ENCODE results near the gene MARCHF9.
"Not testable (repeated sequence)": the region's sequence is repeated elsewhere in the genome, so short reads cannot be mapped to it uniquely, and the experiment has no call there.

MARCHF9 gene

DNA sequence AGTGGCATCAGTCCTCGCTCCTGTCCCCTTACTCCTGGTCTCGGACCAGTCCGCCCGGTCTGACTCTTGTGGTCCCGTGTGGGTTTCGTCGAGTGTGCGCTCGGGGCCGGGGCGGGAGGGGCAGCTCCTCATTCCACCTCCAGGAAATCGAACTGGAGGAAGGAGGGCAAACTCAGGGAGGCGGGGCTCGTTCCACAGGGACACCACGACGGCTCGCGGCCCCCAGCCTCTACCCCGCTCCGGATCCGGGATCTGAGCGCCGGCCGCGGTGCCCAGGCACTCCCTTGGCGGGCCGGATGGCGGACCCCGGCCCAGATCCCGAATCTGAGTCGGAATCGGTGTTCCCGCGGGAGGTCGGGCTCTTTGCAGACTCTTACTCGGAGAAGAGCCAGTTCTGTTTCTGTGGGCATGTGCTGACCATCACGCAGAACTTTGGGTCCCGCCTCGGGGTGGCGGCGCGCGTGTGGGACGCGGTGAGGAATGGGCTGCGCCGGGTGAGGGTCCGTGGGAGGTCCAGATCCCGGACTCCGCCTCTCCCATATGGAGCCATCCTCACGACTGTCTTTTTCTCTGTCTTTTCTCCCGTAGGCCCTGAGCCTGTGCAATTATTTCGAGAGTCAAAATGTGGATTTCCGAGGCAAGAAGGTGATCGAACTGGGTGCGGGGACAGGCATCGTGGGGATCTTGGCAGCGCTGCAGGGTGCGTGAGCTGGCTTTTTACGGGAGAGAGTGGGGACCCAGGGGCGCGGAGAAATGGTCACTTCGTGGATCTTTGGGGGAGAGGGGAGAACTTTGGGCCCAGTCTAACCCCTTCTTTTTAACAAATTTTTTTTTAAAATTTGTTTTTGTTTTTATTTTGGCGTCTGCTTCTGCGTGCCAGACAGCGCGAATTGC is 17.8 kb downstream of the MARCHF9 start, which contains the start of gene EEF1AKMT3:
TSS of gene EEF1AKMT3 (plus strand) at position 186 of the 894 bp plus-strand sequence. CDS start at position 297, 111 bp downstream.
- DNase-seq = peak; percentile 22 to 41

DNA sequence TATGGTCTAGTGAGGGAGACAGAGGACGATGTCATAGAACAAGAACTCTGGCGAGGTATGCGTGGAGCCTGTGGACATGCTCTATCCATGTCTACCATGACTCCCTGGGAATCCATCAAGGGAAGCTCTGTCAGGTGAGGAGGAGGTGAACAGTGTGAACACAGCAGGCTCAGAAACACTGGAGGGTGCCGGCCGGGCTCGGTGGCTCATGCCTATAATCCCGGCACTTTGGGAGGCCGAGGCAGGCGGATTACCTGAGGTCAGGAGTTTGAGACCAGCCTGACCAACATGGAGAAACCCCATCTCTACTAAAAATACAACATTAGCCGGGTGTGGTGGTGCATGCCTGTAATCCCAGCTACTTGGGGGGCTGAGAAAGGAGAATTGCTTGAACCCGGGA is 19.7 kb downstream of the MARCHF9 start:
- DNase-seq = not testable (repeated sequence)

DNA sequence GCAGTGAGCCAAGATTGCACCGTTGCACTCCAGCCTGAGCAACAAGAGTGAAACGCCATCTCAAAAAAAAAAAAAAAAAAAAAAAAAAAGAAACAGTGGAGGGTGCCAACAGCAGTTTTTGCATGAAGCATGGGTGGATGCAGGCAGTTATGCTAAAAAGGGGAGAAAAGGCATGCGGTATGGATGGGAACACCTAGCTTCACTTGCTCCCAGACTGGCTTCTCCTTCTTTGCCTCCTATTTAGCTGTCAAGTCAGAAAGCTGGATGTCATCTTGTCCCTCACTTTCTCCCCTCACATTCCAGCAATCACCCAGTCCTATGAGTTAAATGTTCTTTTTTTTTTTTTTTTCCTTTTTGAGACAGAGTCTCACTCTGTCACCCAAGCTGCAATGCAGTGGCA is 20.1 kb downstream of the MARCHF9 start:
- no peak for DNase-seq

- no peak for DNase-seq
Measured at GRCh38 chr12:57775563-57776246, 20.8 kb downstream of the MARCHF9 start.

DNA sequence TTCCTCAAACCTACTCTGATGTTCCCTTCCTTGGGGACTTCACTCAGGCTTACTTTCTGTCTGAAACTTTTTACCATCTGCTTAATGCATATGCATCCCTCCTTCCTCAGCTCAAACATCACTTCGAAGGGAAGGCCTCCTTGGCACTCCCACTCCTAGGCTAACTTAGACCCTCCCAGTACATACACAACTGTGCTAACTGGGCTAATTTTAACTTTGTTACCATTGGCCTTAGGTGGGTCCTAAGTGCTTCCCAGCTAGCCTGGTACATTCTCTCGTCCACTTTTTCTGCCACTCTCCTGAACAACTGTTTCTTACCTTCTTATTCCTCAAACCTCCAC is 21.3 kb downstream of the MARCHF9 start:
- DNase-seq = no peak

GRCh38 chr12:57777367-57777766 is 22.5 kb downstream of the MARCHF9 start:
- DNase-seq = no peak

DNA sequence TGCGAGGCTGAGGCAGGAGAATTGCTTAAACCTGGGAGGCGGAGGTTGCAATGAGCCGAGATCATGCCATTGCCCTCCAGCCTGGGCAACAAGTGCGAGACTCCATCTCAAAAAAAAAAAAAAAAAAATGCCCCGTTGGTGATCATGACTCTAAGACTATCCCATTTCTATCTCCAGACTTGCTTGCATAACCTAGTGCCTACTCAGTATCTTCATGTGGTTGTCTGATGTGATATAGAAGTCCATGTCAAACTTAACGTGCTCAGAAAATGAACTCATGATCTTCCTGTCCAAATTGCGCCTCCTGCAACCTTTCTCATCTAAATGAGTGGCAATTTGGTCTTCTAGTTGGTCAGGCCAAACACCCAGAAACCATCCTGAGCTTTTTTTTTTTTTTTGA is 23.0 kb downstream of the MARCHF9 start:
- no peak for DNase-seq

DNA sequence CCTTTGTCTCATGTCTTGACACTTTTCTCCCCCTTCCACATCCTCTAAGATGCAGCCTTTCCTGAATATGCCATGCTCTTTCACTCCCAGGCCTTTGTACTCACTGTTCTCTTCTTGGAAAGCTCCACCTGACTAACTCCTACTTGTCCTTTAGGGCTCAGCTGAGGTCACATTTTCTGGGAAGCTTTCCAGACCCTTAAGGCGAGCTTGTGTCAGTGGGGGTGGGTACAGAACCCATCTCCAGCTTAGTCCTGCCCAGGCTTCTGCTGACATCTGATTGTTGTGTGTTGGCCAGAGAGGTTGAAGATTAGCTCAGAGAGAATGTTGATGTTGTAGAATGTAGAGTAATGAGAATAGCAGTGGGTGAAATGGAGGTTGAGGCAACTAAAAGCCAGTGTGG is 24.8 kb downstream of the MARCHF9 start:
- DNase-seq = no peak

- no peak for DNase-seq
Measured at GRCh38 chr12:57780284-57780897, 25.5 kb downstream of the MARCHF9 start.

DNA sequence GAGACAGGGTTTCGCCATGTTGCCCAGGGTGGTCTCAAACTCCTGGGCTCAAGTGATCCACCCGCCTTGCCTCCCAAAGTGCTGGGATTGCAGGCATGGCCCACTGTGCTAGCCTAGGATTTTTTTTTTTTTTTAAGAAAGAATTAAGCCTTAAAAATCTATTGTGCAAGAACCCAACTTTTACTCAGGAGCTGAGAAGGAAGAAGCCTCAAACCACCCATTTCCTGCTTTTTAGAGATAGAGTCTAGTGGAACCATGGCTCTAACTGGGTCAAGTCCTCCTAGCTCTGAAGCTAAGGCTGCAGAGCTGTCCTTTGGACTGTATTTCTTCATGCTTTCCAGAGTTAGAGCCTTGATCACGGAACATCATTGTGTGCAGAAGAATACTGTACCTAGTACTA is 26.3 kb downstream of the MARCHF9 start:
- DNase-seq = no peak

DNA sequence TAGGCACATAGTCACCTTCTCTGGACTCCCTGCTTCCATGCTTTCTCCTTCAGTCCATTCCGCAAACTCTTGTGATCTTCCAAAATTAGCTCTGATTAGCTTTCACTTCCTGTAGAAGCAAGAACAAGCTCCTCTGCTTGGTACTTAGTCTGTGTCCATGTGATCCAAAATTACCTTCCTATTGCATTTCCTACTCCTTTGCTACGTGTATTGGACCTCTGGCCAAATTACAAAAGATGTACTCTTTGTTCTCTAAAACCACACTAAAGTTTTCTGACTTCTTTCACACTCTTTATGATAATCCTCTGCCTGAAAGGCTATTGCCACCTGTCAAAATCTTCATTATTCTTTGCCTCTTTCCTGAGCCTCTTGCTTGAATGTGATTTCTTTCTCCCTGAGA is 26.9 kb downstream of the MARCHF9 start:
- DNase-seq = no peak

GRCh38 chr12:57782243-57782607 is 27.3 kb downstream of the MARCHF9 start:
- no peak for DNase-seq

DNA sequence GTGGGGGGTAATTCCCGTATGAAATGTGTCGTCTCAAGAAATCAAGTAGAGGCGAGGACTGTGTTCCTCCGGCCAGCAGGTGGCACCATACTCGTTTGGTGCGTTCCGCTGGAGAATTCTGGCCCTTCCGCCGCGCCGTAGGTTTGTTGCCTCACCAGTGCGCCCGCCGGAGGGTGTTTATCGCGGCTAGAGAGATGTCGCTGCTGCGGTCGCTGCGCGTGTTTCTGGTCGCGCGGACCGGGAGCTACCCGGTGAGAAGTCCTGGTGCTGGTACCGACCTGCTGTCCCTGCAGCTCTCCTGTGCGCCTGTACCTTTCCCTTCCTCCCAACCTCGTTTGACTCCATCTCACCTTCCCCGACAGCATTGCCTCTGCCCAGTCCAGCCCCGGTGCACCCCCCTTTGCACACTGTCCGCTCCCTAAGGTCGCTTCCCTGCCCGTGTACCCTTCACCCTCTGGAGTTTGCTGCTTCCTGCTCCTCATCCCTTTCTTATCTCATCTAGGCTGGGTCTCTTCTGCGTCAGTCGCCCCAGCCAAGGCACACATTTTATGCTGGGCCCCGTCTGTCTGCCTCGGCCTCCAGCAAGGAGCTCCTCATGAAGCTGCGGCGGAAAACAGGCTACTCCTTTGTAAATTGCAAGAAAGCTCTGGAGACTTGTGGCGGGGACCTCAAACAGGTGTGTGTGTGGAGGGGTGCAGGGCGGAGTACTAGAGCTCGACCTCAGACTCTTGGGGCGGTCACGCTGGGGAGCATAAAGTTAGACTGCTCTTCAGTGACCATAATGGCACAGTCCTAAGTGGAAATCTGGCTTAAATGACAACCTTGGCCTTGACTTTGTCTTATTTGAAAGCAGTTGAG is 27.9 kb downstream of the MARCHF9 start, which contains the start of gene TSFM:
TSS of gene TSFM (plus strand) at position 180 of the 858 bp plus-strand sequence. CDS start at position 195, 15 bp downstream.
- peak; percentile 96 to 98 for DNase-seq

GRCh38 chr12:57783466-57783801 is 28.5 kb downstream of the MARCHF9 start:
- DNase-seq = no peak

GRCh38 chr12:57783861-57784260 is 29.0 kb downstream of the MARCHF9 start:
- DNase-seq = no peak

DNA sequence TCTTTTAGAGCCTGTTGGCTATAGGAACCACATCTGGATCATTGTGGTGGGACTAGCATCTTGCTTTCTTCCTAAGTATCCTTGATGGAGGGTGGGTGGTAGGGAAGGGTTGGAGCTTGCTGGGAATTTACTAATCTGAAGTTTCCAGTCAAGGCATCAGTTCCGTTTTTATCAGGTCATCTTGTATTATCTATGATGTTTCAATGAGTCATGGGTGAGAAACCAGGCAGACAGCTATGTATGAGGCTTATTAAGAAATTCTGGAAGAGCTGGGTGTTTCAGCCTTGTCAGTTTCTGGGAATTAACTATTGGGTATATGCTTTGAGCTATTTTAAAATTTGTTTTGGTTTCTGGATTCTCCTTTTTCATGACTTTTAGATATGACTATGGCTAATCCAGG is 39.0 kb downstream of the MARCHF9 start:
- no peak for DNase-seq

- DNase-seq = no peak
Measured at GRCh38 chr12:57795354-57795753, 40.5 kb downstream of the MARCHF9 start.

- no peak for DNase-seq
Measured at GRCh38 chr12:57796996-57797395, 42.1 kb downstream of the MARCHF9 start.

DNA sequence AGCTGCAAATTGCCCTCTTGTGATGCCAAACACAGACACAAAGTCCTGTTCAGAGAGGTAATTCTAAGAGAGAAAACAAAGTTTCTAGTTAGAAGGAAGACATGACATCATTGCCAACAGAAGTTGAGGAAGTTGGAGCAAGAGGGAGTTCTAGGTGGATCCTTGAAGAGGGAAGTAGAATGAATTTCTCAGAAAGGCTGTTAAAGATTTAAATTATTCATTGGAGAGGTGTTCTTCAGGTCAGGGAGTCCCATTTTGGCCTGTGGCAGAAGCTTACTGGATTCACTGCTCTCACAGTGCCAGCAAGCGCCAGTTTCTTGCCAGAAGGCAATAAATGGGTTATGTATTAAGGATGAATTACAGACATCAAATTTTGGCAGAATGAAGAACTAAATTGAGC is 43.0 kb downstream of the MARCHF9 start:
- DNase-seq = no peak

- DNase-seq = no peak
Measured at GRCh38 chr12:57800965-57801364, 46.1 kb downstream of the MARCHF9 start.

GRCh38 chr12:57802607-57803006 is 47.7 kb downstream of the MARCHF9 start:
- DNase-seq = no peak

- peak; percentile 17 to 20 for DNase-seq
Measured at GRCh38 chr12:57803319-57803893, 48.5 kb downstream of the MARCHF9 start.

Data from activated CD4-positive, alpha-beta T cell treated with anti-CD3 and anti-CD28 coated beads for 4 hours (primary cell).